HG02798 (cell line): ENCODE measurements around the gene SYNGAP1.
"Not testable (repeated sequence)": the region's sequence is repeated elsewhere in the genome, so short reads cannot be mapped to it uniquely, and the experiment has no call there.

ENCODE experiments used
- ATAC-seq: cut with Tn5 transposase; IDR thresholded peaks from one replicate; pipeline ENCODE4 v1.9.1; 2021; ENCODE audit warnings: mild to moderate bottlenecking; ENCODE audit not compliant: unreplicated experiment, poor library complexity

The SYNGAP1 gene

DNA sequence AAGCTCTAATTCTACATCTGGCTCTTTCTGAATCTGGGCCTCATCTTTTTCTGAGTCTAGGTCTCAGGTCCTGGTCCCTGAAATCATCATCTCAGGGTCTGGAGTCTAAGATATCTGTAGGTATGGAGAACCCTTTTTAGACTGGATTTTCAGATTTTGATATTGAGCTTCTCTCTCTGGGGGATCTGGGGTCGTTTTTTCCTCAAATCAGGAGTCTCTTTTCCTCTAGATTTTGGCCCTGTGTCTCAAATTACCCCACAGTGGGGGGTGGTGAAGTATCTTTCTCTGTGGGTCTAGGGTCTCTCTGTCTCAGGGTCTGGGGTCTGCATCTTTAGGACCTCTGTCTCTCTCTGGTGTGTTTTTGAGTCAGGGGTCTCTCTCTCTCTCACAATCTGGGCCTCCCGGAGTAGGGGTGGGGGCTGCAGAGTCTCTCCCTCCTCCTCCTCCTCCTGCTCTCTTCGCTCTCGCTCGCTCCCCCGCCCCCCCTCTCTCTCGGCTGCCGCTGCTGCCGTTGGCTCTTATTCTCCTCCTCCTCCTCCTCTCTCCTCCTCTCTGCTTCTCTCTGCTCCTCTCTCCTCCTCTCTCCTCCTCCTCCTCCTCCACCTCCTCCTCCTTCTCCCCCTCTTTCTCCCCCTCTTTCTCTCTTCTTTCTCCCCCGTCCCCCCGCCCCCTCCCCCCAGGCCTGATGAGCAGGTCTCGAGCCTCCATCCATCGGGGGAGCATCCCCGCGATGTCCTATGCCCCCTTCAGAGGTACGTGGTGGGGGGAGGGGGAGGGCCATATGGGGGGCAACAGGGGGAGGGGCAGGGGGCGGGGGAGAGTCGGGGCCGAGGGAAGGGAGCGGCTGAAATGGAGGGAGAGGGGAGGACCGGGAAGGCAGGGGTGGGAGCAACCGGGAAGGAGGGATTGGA is at the start of gene SYNGAP1:
Gene SYNGAP1, plus strand, starts transcription at position 486 of the 911 bp plus-strand sequence. Its CDS starts 200 bp downstream, at position 686.
- no peak for ATAC-seq

DNA sequence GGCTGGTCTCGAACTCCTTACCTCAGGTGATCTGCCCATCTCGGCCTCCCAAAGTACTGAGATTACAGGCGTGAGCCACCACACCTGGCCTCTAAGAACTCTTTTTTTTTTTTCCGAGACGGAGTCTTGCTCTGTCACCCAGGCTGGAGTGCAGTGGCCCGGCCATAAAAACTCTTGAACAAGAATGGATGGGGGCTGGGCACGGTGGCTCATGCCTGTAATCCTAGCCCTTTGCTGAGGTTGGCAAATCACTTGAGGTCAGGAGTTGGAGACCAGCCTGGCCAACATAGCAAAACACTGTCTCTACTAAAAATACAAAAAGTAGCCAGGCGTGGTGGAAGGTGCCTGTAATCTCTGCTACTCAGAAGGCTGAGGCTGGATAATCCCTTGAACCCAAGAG is 48.0 kb upstream of the SYNGAP1 start:
- not testable (repeated sequence) for ATAC-seq

DNA sequence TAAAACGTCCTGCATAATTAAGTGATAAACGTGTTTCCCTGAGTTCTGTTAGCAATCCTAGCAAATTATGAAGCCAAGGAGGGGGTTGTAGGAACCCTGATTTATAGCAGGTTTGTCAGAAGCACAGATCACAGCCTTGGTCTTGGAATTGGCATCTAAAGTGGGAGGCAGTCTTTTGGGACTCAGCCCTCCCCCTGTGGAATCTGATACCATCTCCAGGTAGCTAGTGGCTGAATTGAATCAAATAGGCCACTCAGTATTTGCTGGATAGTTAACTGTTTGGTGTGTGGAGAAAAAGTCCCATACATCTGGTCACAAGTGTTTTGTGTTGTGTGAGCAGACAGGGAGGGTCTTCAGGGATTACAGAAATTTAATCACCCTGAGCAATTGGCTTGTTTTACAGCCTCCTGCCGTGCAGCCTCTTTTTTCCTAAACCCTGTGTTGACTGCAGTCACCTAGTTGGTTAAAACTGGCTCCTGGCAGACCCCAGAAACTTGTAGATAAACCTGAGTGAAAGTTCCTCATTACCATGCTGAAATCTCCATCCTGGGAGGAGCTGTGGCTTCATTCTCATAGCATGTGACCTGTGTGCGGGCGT is 47.2 kb upstream of the SYNGAP1 start:
- no peak for ATAC-seq

DNA sequence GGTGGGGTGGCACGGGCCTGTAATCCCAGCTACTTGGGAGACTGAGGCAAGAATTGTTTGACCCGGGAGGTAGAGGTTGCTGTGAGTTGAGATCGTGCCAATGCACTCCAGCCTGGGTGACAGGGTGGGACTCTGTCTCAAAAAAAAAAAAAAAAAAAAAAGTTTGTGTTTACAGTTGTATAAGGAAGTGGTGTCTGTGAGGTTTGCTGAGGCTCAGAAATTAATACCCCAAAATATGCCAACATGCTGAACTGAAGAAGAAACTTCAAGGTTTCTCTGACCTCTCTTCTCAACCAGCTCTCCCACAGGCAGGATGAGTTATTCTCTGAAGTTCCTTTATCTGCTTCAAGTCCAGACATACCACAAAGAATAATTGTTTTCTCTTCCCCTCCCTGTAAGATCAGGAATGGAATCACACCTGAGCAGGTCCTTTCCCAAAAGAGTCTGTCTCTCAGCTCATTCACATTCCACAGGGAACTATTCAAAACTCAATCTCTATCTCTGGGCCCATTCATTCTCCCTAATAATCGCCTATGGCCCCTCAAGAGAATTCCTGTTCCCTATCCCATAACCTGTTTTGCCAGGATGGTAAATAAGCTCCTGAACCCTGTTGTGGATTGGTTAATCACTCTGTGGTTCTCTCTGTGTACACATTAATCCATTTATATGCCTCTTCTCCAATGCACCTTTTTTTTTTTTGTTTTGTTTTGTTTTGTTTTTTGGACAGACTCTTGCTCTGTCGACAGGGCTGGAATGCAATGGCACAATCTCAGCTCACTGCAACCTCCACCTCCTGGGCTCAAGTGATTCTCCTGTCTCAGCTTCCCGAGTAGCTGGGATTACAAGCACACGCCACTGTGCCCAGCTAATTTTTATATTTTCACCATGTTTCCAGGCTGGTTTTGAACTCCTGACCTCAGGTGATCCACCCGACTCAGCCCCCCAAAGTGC is 45.6 kb upstream of the SYNGAP1 start:
- no peak for ATAC-seq

DNA sequence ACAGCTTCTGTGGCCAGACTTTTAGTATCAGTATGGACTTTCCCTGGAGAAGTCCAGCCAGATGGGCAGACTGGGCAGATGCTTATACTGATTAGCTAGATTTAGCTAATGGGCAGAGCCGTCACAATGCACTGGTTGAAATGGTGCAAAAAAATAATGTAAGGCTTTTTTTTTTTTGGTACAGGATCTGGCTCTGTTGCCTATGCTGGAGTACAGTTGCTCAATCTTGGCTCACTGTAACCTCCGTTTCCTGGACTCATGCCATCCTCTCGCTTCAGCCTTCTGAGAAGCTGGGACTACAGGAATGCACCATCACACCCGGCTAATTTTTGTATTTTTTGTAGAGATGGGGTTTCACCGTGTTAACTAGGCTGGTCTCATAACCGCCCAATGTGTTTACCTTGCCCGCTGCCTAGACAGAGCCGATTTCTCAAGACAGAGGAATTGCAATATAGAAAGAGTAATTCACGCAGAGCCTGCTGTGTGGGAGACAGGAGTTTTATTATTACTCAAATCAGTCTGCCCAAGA is 44.7 kb upstream of the SYNGAP1 start:
- no peak for ATAC-seq

DNA sequence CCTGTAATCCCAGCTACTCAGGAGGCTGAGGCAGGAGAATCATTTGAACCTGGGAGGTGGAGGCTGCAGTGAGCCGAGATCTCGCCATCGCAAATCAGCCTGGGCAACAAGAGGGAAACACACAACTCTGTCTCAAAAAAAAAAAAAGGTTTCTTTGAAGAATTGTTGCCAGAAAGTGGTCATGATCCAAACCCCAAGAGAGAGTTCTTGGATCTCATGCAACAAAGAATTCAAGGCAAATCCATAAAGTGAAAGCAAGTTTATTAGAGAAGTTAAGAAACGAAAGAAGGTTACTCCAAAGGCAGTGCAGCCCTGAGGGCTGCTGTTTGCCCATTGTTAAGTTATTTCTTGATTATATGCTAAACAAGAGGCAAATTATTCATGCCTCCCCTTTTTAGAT is 42.7 kb upstream of the SYNGAP1 start:
- ATAC-seq = no peak

DNA sequence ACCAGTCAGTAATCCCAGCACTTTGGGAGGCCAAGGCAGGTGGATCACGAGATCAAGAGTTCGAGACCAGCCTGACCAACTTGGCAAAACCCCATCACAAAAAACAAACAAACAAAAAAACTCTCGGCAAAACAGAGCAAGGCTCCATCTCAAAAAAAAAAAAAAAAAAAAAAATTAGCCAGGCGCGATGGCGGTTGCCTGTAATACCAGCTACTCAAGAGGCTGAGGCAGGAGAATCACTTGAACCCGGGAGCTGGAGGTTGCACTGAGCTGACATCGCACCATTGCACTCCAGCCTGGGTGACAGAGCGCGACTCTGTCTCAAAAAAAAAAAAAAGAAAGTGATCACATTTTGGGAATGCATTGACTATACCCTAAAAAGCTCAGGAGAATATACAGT is 40.7 kb upstream of the SYNGAP1 start:
- ATAC-seq = not testable (repeated sequence)

DNA sequence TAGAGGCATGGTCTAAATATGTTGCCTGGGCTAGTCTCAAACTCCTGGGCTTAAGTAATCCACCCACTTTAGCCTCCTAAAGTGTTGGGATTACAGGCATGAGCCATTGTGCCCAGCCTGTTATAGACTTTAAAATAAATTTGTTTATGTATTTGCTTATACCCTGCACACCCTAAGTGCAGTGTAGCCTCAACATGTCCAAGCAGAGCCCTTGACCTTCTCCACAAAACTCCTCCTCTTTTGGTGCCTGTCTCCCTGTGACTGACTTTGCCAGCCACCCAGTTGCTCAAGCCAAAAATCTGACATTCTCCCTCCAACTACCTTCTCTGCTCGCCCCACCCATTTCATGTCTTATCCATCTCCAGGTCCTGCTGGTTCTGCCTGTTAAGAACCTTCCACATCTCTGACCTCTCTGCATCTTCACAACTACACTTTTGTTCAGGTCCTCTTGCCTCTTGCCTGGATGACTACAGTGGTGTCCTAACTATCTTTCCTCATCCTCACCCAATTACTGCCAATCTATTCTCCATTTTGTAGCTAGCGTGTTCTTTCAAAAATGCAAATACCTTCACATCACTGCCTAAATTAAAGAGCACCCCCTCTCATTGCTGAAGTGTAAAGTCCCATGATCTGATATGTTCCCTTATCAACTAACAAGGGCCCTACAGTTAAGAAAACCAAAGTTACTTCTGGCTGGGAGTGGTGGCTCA is 39.4 kb upstream of the SYNGAP1 start:
- ATAC-seq = no peak

DNA sequence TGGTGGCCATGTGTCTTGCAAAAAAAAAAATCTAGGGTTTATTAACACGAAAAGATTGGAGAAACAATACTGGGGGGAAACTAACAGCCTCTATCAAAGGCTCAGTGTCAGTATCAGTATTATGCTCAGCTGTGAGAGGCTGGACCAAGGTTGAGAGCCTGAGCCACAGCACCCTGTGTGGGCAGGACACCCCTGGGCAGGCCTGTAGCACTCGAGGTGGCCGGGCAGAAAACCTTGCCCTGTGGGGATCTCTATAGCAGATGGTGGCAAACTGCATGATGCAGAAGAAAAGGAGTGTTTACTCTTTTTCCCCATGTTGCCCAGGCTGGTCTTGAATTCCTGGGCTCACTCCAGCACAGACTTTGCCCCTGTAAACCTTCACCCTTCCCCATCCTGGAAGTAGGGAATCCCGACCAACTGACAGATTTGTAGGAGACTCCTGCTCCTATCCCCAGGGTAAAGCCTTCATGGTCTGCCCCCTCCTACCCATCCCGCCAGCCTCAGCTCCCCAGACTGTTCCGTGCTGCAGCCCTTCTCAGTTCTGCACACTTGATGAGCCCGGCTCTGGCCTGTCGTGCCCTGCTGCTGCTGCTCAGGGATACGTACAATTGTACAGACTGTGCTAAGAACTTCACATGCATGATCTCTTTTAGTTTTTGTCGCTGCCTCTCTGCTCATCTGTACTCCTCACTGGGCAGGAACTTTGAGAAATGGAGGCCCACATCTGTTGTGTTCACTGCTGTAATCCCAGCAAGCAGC is 36.3 kb upstream of the SYNGAP1 start:
- no peak for ATAC-seq

DNA sequence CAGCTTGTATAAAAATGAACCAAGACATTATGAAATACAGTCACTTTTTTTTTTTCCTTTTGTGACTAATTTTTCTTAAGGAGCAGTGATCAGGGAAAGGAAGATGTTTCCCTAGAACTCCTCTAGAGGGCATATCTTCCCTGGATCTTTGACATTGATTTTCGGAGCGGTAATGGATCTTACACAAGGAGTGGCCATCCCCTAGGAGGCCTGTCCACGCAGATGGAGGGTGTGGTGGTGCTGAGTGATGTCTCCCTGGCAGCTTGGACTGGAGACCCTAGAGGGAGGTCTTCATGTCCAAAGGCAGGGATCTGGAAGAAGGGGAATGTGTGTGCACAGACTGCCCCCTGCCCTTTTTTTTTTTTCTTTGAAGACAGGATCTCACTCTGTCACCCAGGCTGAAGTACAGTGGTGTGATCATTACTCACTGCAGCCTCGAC is 35.3 kb upstream of the SYNGAP1 start:
- ATAC-seq = no peak

DNA sequence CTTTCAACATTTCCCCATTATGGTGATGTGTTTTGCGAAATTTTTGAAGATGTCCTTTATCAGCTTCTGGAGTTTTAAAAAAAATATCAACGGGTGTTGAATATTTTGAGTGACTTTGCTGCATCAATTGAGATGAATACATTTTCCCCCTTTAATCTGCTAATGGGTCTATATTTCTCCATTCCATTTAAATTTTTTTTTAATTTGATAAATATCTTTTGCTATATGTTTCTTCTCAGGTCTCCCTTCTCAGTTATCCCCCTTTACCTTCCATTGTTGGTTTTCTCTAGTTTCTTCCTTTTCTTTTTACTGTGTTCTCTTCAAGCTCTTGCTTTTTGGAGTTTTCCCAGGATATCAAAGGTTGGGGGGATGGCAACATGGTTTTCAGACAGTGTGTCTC is 29.7 kb upstream of the SYNGAP1 start:
- ATAC-seq = no peak

DNA sequence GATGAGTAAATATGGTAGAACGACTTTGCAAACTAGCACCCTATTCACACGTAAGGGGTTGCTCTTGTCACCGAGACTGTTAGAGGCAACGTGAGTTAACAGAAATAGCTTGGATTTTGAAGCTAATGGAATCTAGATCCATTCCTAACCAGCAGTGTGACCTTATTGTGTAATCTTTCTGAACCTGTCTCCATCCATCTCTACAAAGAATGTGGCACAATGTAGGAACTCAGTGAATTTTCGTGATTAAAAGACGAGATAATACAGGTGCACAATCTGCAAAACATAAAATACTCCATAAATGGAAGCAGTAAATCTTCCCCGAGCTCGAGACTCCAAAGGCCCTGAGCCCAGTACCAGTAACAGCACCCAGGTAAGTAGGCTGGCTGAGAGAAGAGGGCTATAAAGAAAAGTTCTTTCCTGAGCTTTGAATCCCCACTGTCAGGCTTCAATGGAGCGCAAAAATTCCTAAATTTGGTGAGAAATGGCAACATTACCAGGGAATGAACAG is 29.0 kb upstream of the SYNGAP1 start:
- ATAC-seq = no peak

DNA sequence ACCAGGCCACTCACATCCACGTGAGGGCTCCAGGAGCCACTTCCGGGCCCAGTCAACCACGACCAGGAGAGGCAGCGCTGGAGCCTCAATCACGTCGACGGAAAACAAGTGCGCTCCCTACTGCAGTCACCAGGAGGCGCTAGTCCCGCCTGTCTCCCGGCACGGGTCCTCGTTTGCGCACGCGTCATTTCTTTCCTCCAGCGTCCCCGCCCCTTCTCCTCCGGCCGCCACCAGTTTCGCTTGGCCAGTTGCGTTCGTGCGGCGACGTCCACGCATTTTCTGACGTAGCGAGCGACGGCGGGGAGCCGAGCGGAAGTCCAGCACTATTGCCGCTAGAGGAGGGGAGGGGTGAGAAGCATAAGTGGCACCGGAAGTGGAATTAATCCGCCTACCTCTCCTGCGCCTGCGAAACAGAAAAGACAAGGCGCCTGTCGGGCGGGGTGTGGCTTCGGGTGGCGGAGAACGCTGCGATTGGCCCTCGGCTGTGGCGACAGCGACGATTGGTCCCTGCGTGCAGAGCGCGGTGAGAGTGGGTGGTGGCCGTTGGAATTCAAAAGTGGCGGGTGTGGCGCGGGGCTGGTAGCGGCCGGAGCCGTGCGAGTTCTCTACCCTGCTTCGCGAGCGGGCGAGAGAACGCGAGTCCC is 28.5 kb upstream of the SYNGAP1 start, which contains the start of gene KIFC1:
Gene KIFC1, plus strand, starts transcription at position 546 of the 644 bp plus-strand sequence. CDS start 163 bp downstream, outside the sequence.
- peak; percentile 92 for ATAC-seq

DNA sequence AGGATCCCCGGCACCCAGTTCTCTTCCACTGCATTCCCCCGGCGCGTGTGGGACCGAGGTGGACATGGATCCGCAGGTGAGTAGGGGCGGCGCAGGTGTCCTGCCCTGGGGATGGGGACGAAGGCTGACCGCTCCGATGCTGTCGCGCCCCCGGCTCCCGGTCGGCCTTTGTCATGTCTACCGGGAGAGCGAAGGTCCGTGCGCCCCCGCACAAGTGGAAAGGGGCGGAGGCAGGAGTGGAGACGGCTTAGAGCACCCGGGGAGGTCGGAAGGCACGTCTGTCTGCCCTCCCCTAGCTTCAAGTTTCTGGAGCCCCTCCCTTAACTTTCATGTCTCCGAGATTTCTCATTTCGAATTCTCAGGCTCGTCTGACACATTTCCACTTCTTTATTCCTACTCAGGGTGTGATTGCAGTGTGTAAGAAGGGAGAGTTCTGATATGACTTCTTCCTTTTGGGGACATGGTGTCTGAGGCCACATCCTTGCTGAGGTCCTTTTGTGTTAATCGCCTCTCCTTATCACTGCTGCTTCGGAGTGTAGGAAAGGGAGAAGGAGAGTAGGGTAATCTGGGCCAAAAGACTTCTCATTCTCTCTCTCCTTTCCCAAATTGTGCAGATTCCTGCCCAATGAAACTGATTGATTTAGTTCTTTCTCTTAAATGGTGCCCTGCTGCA is 27.8 kb upstream of the SYNGAP1 start:
- peak; percentile 12 for ATAC-seq

DNA sequence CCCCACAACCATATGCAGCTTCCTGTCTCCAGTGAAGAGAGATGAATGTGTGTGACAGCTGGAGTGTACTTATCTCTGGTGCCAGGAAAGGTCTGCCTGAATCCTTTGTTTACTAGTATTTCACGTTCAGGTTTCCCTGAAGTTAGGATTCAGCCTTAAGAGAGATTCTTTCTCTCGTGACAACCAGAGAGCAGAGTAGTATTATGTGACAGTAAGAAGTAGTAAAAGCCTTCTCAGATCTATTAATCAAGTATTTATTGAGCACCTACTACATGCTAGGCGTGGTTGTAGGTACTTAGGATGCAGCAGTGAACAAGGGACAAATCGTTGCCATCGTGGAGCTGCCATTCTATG is 27.3 kb upstream of the SYNGAP1 start:
- ATAC-seq = no peak

DNA sequence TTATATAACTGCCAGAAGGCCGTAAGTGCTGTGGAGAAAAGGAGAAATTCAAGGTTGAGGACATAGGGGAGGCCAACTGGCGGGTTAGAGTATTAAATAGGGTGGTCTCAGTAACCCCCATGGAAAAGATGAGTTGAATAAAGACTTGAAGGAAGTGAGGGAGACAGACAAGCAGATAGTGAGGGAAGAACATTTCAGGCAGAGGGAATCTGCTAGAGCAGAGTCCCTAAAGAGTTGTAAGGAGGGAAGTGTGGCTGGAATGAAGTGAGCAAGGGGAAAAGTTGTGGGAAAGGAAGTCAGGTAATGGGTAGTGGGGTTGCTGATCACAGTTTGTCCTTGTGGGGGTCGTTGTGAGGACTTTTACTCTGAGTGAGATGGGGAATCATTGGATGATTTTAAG is 26.9 kb upstream of the SYNGAP1 start:
- ATAC-seq = no peak

DNA sequence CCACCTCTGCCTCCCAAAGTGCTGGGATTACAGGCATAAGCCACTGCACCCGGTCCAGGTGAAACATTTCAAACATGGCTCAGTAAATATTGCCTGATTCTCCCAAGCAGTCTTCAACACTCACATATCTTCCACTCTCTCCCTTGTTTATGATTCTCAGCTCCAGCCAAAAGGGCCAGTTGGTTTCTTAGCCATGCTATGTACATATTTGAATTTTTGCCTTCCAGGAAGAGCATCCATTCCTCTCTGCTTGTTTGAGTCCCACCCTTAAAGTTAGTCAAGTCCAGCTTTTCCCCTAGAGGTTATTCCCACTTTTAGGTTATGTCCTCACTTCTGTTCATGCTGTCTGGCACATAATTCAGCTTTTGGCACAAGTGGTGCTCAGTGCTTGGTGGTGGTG is 22.3 kb upstream of the SYNGAP1 start:
- ATAC-seq = no peak

DNA sequence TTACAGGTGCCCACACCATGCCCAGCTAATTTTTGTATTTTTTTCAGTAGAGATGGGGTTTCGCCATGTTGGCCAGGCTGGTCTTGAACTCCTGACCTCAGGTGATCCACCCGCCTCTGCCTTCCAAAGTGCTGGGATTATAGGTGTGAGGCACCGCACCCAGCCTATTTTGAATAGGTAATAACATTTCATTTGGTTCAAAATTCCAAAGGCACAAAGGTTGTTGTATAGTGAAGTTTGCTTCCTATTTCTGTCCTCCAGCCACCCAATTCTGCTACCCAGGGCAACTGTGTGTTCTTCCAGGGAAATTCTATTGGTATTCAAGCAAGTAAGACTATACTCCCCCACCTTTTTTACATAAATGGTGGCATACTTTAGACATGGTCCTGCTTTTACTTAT is 21.3 kb upstream of the SYNGAP1 start:
- not testable (repeated sequence) for ATAC-seq
